Measurements from ENCODE around the gene TMA7B.

TMA7B gene

GRCh38 chr22:39958009-39958711 is 2.0 kb upstream of the TMA7B start:
- Histone ChIP-seq H4K8ac (ENCODE audit: low read depth, low read length) (no peak overlapping the region), H2AK5ac (ENCODE audit: low read length) (no peak overlapping the region), H3K23ac (ENCODE audit: low read length) (no peak overlapping the region), H3K79me2 (ENCODE audit: control insufficient read depth, insufficient read depth, low read length) (no peaks in the 10 kb centered on the region), H3K27ac (ENCODE audit: low read depth, low read length) (no peak overlapping the region), H3K4me1 (ENCODE audit: control insufficient read depth, low read depth, low read length) (peaks cover 3% of the 10 kb centered on the region), H3K27me3 (ENCODE audit: insufficient read depth, low read length, poor library complexity) (no peaks in the 10 kb centered on the region), H2BK120ac (ENCODE audit: low read depth, low read length) (no peak overlapping the region), H3K4me3 (ENCODE audit: low read length) (no peak overlapping the region), H3K79me1 (ENCODE audit: low read length) (no peaks in the 10 kb centered on the region), H4K5ac (ENCODE audit: low read length) (no peak overlapping the region), H3K56ac (ENCODE audit: low read length) (no peak overlapping the region), H3K4me2 (ENCODE audit: low read length) (no peak overlapping the region), H3K36me3 (ENCODE audit: control insufficient read depth, insufficient read depth, low read length) (no peaks in the 10 kb centered on the region), H2BK15ac (replicated peaks; ENCODE audit: low read depth) (no peak overlapping the region), H3K4ac (ENCODE audit: low read depth, low read length) (no peak overlapping the region), H3K18ac (ENCODE audit: low read length) (no peak overlapping the region), H3K9ac (ENCODE audit: low read length) (no peak overlapping the region), H2BK5ac (ENCODE audit: low read length) (no peak overlapping the region)
- no peak for DNase-seq
- no CpG with 5 or more reads among the region's 8 CpGs for WGBS (ENCODE audit: extremely low coverage, insufficient coverage, low lambda C conversion rate)

- no peaks in the 10 kb centered on the region for H3K79me1 ChIP-seq (ENCODE audit: low read length)
- H3K4ac ChIP-seq (ENCODE audit: low read depth, low read length), result no peak overlapping the region
- no peak overlapping the region for H3K9ac ChIP-seq (ENCODE audit: low read length)
- H3K18ac ChIP-seq (ENCODE audit: low read length), result no peak overlapping the region
- H4K8ac ChIP-seq (ENCODE audit: low read depth, low read length), result no peak overlapping the region
- no peak overlapping the region for H3K56ac ChIP-seq (ENCODE audit: low read length)
- no peak overlapping the region for H3K27ac ChIP-seq (ENCODE audit: low read depth, low read length)
- no CpG with 5 or more reads among the region's 11 CpGs for WGBS (ENCODE audit: extremely low coverage, insufficient coverage, low lambda C conversion rate)
- H4K5ac ChIP-seq (ENCODE audit: low read length), result no peak overlapping the region
- peaks cover 3% of the 10 kb centered on the region for H3K4me1 ChIP-seq (ENCODE audit: control insufficient read depth, low read depth, low read length)
- no peak overlapping the region for H3K23ac ChIP-seq (ENCODE audit: low read length)
- H2BK15ac ChIP-seq (replicated peaks; ENCODE audit: low read depth), result no peak overlapping the region
- no peak overlapping the region for H2AK5ac ChIP-seq (ENCODE audit: low read length)
- no peaks in the 10 kb centered on the region for H3K36me3 ChIP-seq (ENCODE audit: control insufficient read depth, insufficient read depth, low read length)
- H2BK120ac ChIP-seq (ENCODE audit: low read depth, low read length), result no peak overlapping the region
- H3K27me3 ChIP-seq (ENCODE audit: insufficient read depth, low read length, poor library complexity), result no peaks in the 10 kb centered on the region
- H3K79me2 ChIP-seq (ENCODE audit: control insufficient read depth, insufficient read depth, low read length), result no peaks in the 10 kb centered on the region
- H3K4me2 ChIP-seq (ENCODE audit: low read length), result no peak overlapping the region
- DNase-seq, result no peak
- no peak overlapping the region for H2BK5ac ChIP-seq (ENCODE audit: low read length)
- H3K4me3 ChIP-seq (ENCODE audit: low read length), result no peak overlapping the region
Measured at GRCh38 chr22:39958949-39959639, 1.1 kb upstream of the TMA7B start.

DNA sequence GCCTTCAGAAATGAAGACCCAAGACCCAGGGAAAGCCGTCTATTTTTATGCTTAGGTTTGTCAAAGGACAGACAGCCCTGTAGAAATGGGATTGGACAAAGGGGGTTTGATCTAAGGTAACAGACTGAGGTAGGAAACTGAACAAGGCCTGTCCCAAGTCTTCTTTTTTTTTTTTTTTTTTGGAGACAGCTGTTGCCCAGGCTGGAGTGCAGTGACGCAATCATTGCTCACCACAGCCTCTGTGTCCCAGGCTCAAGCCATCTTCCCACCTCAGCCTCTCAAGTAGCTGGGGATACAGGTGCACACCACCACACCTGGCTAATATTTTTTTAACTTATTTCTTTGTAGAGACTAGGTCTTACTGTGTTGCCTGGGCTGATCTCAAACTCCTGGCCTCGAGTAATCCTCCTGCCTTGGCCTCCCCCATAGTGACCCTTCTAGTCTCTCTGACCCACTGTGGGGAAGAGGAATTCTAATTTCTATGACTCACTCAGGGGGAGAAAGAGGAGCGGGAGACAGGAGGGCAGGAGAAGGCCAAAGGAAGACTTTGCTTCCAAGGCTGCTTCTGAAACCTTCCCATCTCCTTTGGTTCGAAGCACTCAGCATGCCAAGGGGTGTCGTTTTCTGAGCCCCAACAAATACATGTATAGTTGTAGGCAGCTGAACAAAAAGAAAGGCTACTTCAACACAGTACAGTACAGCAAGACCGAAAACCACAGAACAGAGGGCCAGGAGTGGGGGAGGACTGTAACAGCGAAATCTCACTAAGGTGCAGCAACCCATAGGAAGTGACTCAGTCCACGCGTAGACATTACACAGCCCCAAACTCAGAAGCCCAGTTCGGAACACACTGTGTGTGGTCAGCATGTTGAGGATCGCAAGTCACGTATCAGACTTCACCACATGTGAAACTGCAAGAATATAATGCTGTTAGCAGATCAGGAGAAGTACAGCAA is 872 bp downstream of the TMA7B start:
- Histone ChIP-seq H3K79me2 (ENCODE audit: control insufficient read depth, insufficient read depth, low read length) (no peaks in the 10 kb centered on the region), H3K27me3 (ENCODE audit: insufficient read depth, low read length, poor library complexity) (no peaks in the 10 kb centered on the region), H2BK120ac (ENCODE audit: low read depth, low read length) (no peak overlapping the region), H3K27ac (ENCODE audit: low read depth, low read length) (no peak overlapping the region), H3K18ac (ENCODE audit: low read length) (no peak overlapping the region), H3K4me3 (ENCODE audit: low read length) (no peak overlapping the region), H3K56ac (ENCODE audit: low read length) (no peak overlapping the region), H3K4ac (ENCODE audit: low read depth, low read length) (no peak overlapping the region), H3K4me1 (ENCODE audit: control insufficient read depth, low read depth, low read length) (peaks cover 3% of the 10 kb centered on the region), H3K23ac (ENCODE audit: low read length) (no peak overlapping the region), H3K79me1 (ENCODE audit: low read length) (no peaks in the 10 kb centered on the region), H4K8ac (ENCODE audit: low read depth, low read length) (no peak overlapping the region), H4K5ac (ENCODE audit: low read length) (no peak overlapping the region), H3K9ac (ENCODE audit: low read length) (no peak overlapping the region), H2BK5ac (ENCODE audit: low read length) (no peak overlapping the region), H3K4me2 (ENCODE audit: low read length) (no peak overlapping the region), H2BK15ac (replicated peaks; ENCODE audit: low read depth) (no peak overlapping the region), H2AK5ac (ENCODE audit: low read length) (no peak overlapping the region), H3K36me3 (ENCODE audit: control insufficient read depth, insufficient read depth, low read length) (no peaks in the 10 kb centered on the region)
- no CpG with 5 or more reads among the region's 13 CpGs for WGBS (ENCODE audit: extremely low coverage, insufficient coverage, low lambda C conversion rate)
- no peak for DNase-seq

DNA sequence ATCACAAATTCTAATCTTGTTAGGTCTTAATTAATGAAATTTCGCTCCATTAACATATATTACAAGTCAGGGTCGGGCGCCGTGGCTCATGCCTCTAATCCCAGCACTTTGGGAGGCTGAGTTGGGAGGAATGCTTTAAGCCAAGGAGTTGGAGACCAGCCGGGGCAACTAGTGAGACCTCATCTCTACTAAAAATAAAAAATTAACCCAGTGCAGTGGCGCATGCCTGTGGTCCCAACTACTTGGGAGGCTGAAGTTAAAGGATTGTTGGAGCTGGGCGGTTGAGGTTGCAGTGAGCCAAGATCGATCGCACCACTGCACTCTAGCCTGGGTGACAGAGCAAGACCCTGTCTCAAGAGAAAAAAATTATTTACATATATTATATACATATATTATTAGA is 1.9 kb downstream of the TMA7B start:
- Histone ChIP-seq H2AK5ac (ENCODE audit: low read length) (no peak overlapping the region), H3K23ac (ENCODE audit: low read length) (no peak overlapping the region), H3K79me1 (ENCODE audit: low read length) (no peaks in the 10 kb centered on the region), H3K79me2 (ENCODE audit: control insufficient read depth, insufficient read depth, low read length) (no peaks in the 10 kb centered on the region), H3K18ac (ENCODE audit: low read length) (no peak overlapping the region), H3K4ac (ENCODE audit: low read depth, low read length) (no peak overlapping the region), H3K9ac (ENCODE audit: low read length) (no peak overlapping the region), H4K5ac (ENCODE audit: low read length) (no peak overlapping the region), H3K4me2 (ENCODE audit: low read length) (no peak overlapping the region), H3K27me3 (ENCODE audit: insufficient read depth, low read length, poor library complexity) (no peaks in the 10 kb centered on the region), H3K27ac (ENCODE audit: low read depth, low read length) (no peak overlapping the region), H2BK15ac (replicated peaks; ENCODE audit: low read depth) (no peak overlapping the region), H3K4me3 (ENCODE audit: low read length) (no peak overlapping the region), H2BK5ac (ENCODE audit: low read length) (no peak overlapping the region), H3K36me3 (ENCODE audit: control insufficient read depth, insufficient read depth, low read length) (no peaks in the 10 kb centered on the region), H2BK120ac (ENCODE audit: low read depth, low read length) (no peak overlapping the region), H3K4me1 (ENCODE audit: control insufficient read depth, low read depth, low read length) (peaks cover 3% of the 10 kb centered on the region), H3K56ac (ENCODE audit: low read length) (no peak overlapping the region), H4K8ac (ENCODE audit: low read depth, low read length) (no peak overlapping the region)
- DNase-seq, result no peak
- no CpG with 5 or more reads among the region's 9 CpGs for WGBS (ENCODE audit: extremely low coverage, insufficient coverage, low lambda C conversion rate)

DNA sequence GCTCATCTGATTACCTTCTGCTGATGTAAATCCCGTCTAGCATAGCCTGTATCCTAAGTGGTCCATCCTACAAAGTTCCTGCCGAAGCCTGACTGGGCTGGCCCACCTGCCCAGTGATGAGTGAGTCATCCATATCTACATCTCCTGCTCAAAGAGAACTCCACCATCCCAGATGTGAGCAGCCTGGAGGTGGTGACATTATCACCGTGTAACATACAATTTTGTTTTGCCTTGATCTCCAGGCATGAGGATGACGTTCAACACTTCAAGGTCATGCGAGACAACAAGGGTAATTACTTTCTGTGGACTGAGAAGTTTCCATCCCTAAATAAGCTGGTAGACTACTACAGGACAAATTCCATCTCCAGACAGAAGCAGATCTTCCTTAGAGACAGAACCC is 5.6 kb downstream of the TMA7B start:
- Histone ChIP-seq H3K23ac (ENCODE audit: low read length) (no peak overlapping the region), H3K79me1 (ENCODE audit: low read length) (no peaks in the 10 kb centered on the region), H3K4me2 (ENCODE audit: low read length) (no peak overlapping the region), H2BK5ac (ENCODE audit: low read length) (no peak overlapping the region), H3K9ac (ENCODE audit: low read length) (no peak overlapping the region), H3K56ac (ENCODE audit: low read length) (no peak overlapping the region), H4K8ac (ENCODE audit: low read depth, low read length) (no peak overlapping the region), H3K79me2 (ENCODE audit: control insufficient read depth, insufficient read depth, low read length) (no peaks in the 10 kb centered on the region), H3K4me3 (ENCODE audit: low read length) (no peak overlapping the region), H3K4ac (ENCODE audit: low read depth, low read length) (no peak overlapping the region), H3K36me3 (ENCODE audit: control insufficient read depth, insufficient read depth, low read length) (no peaks in the 10 kb centered on the region), H2BK120ac (ENCODE audit: low read depth, low read length) (no peak overlapping the region), H2BK15ac (replicated peaks; ENCODE audit: low read depth) (no peak overlapping the region), H3K27me3 (ENCODE audit: insufficient read depth, low read length, poor library complexity) (no peaks in the 10 kb centered on the region), H3K18ac (ENCODE audit: low read length) (no peak overlapping the region), H4K5ac (ENCODE audit: low read length) (no peak overlapping the region), H3K4me1 (ENCODE audit: control insufficient read depth, low read depth, low read length) (peaks cover 2% of the 10 kb centered on the region), H2AK5ac (ENCODE audit: low read length) (no peak overlapping the region), H3K27ac (ENCODE audit: low read depth, low read length) (no peak overlapping the region)
- WGBS (ENCODE audit: extremely low coverage, insufficient coverage, low lambda C conversion rate), result no CpG with 5 or more reads among the region's 5 CpGs
- DNase-seq, result no peak
